ENCODE data around the gene ZSWIM8. TPM values are rescaled to one million over a fixed set of nuclear protein-coding genes. Genes with fewer than 3 reads are reported as not detected.

The ZSWIM8 gene
- total and polyA plus RNA-seq, 2 donors (not counting 1 experiment from before 2014, with no cell fraction given) = 110 to 147 TPM

DNA sequence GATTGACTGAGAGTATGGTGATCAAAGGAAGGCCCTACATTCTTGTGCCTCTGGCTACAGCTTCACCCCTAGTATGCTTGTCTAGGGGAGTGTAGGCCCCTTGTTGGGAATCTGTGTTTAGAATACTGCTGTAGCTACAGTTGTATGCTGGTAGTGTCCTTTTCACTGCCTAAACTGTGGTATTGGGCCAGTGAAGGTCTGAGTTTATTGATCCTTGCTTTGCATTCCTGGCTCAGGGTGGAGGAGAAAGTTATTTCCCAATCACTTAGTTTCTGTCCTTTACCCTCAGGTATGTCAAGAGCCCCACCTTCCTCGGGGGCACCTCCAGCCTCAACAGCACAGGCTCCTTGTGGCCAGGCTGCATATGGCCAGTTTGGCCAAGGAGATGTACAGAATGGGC, 34.6 kb upstream of the ZSWIM8 start:
- H3K27ac ChIP-seq (ENCODE audit: low read length in 2 of 2) = no peak overlapping the region
- peaks cover 26% of the 10 kb centered on the region for H3K4me1 Mint-ChIP-seq
- H2AFZ ChIP-seq (ENCODE audit: insufficient read depth, low read depth, low read length, poor library complexity, severe bottlenecking) = no peak overlapping the region
- WGBS (ENCODE audit: insufficient coverage) = no CpG with 5 or more reads among the region's 1 CpG
- H3K79me2 ChIP-seq (ENCODE audit: control insufficient read depth, insufficient read depth, low read length) = peaks cover 88% of the 10 kb centered on the region
- no peaks in the 10 kb centered on the region for H3K27me3 Mint-ChIP-seq
- H3K4me3 ChIP-seq (ENCODE audit: control extremely low read depth in 1 of 5, extremely low read depth in 1 of 5, insufficient read depth in 1 of 5, low read depth in 2 of 5, low read length in 4 of 5) = no peak overlapping the region
- no peak overlapping the region for H3K4me3 Mint-ChIP-seq
- no peaks in the 10 kb centered on the region for H3K9me3 Mint-ChIP-seq (ENCODE audit: insufficient read depth)
- no peak overlapping the region for H3K4me2 ChIP-seq (replicated peaks; ENCODE audit: low read depth, low read length, poor library complexity, severe bottlenecking)
- ATAC-seq (ENCODE audit: low read depth) (no peak), DNase-seq (no peak)
- no peak overlapping the region for H3K9ac ChIP-seq (ENCODE audit: low read length)
- no peaks in the 10 kb centered on the region for H3K27me3 ChIP-seq (replicated peaks in 1 of 4; ENCODE audit: control extremely low read depth in 1 of 4, control insufficient read depth in 3 of 4, insufficient read depth in 4 of 4, low read length in 3 of 4)
- peaks cover 12 to 66% of the 10 kb centered on the region in 2 experiments for H3K36me3 ChIP-seq (replicated peaks in 1 of 2; ENCODE audit: control extremely low read depth in 1 of 2, control insufficient read depth in 1 of 2, extremely low read depth in 1 of 2, insufficient read depth in 2 of 2, low read length in 1 of 2)
- no peak for TF ChIP-seq EZH2 (IDR thresholded peaks at IDR 0.05; ENCODE audit: borderline replicate concordance, insufficient read depth, low read depth, low read length, poor library complexity, severe bottlenecking)
- TF ChIP-seq, protein P1, sequence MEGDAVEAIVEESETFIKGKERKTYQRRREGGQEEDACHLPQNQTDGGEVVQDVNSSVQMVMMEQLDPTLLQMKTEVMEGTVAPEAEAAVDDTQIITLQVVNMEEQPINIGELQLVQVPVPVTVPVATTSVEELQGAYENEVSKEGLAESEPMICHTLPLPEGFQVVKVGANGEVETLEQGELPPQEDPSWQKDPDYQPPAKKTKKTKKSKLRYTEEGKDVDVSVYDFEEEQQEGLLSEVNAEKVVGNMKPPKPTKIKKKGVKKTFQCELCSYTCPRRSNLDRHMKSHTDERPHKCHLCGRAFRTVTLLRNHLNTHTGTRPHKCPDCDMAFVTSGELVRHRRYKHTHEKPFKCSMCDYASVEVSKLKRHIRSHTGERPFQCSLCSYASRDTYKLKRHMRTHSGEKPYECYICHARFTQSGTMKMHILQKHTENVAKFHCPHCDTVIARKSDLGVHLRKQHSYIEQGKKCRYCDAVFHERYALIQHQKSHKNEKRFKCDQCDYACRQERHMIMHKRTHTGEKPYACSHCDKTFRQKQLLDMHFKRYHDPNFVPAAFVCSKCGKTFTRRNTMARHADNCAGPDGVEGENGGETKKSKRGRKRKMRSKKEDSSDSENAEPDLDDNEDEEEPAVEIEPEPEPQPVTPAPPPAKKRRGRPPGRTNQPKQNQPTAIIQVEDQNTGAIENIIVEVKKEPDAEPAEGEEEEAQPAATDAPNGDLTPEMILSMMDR (IDR thresholded peaks at IDR 0.05) = no peak
- H3K4me1 ChIP-seq (ENCODE audit: control insufficient read depth in 2 of 2, insufficient read depth in 2 of 2, low read length in 2 of 2) = peaks cover 5 to 6% of the 10 kb centered on the region in 2 donors
- CTCF ChIA-PET = interaction anchor here (0.6 kb wide), 1 partner anchor 1333 kb away, joined by 3 read pairs; no protein-coding TSS in a partner anchor
- intact Hi-C loops (cut with micrococcal nuclease) = no loop called here
- H3K9me3 ChIP-seq (ENCODE audit: control extremely low read depth in 1 of 3, control insufficient read depth in 2 of 3, insufficient read depth in 1 of 3, low read length in 2 of 3) = no peaks in the 10 kb centered on the region
- no peak overlapping the region for H3K27ac Mint-ChIP-seq
- POLR2A ChIA-PET = no interaction called here
- H4K20me1 ChIP-seq (ENCODE audit: control insufficient read depth, insufficient read depth, low read length, poor library complexity, severe bottlenecking) = peaks cover 41% of the 10 kb centered on the region

DNA sequence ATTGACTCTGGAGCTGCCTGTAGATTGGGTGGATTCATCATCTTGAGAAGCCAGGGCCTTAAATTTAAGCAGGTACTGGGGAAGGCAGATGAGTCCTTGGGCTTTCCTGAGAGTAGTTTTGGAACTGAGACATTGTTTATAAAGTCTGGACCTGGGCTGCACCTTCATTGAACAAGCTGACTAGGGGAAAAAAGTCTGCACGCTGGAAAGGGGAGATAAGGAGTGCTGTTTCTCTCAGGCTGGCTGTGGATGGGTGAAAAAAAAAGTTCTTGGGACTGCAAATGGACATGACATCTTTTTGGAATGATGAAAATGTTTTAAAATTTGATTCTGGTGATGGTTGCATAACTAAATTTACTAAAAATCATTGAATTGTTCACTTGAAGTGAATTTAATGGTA, 29.2 kb upstream of the ZSWIM8 start:
- WGBS (ENCODE audit: insufficient coverage) = 100% methylated on average over 1 of the region's 1 CpG
- intact Hi-C loops (cut with micrococcal nuclease) = no loop called here
- Histone ChIP-seq H3K4me3 (ENCODE audit: control extremely low read depth in 1 of 5, extremely low read depth in 1 of 5, insufficient read depth in 1 of 5, low read depth in 2 of 5, low read length in 4 of 5) (no peak overlapping the region), H3K4me2 (replicated peaks; ENCODE audit: low read depth, low read length, poor library complexity, severe bottlenecking) (no peak overlapping the region), H3K9ac (ENCODE audit: low read length) (no peak overlapping the region), H3K27me3 (replicated peaks in 1 of 4; ENCODE audit: control extremely low read depth in 1 of 4, control insufficient read depth in 3 of 4, insufficient read depth in 4 of 4, low read length in 3 of 4) (no peaks in the 10 kb centered on the region), H3K36me3 (replicated peaks in 1 of 2; ENCODE audit: control extremely low read depth in 1 of 2, control insufficient read depth in 1 of 2, extremely low read depth in 1 of 2, insufficient read depth in 2 of 2, low read length in 1 of 2) (peaks cover 6 to 62% of the 10 kb centered on the region in 2 experiments), H3K27ac (ENCODE audit: low read length in 2 of 2) (no peak overlapping the region), H3K79me2 (ENCODE audit: control insufficient read depth, insufficient read depth, low read length) (peaks cover 68% of the 10 kb centered on the region), H4K20me1 (ENCODE audit: control insufficient read depth, insufficient read depth, low read length, poor library complexity, severe bottlenecking) (peaks cover 46% of the 10 kb centered on the region), H3K4me1 (ENCODE audit: control insufficient read depth in 2 of 2, insufficient read depth in 2 of 2, low read length in 2 of 2) (no peaks in the 10 kb centered on the region), H2AFZ (ENCODE audit: insufficient read depth, low read depth, low read length, poor library complexity, severe bottlenecking) (no peak overlapping the region), H3K9me3 (ENCODE audit: control extremely low read depth in 1 of 3, control insufficient read depth in 2 of 3, insufficient read depth in 1 of 3, low read length in 2 of 3) (no peaks in the 10 kb centered on the region)
- Mint-ChIP-seq H3K27me3 (no peaks in the 10 kb centered on the region), H3K4me3 (no peak overlapping the region), H3K9me3 (ENCODE audit: insufficient read depth) (no peaks in the 10 kb centered on the region), H3K27ac (no peak overlapping the region), H3K4me1 (peaks cover 3% of the 10 kb centered on the region)
- no peak for TF ChIP-seq EZH2 (IDR thresholded peaks at IDR 0.05; ENCODE audit: borderline replicate concordance, insufficient read depth, low read depth, low read length, poor library complexity, severe bottlenecking)
- TF ChIP-seq, protein P1 (IDR thresholded peaks at IDR 0.05) = no peak
- CTCF ChIA-PET = no interaction called here
- POLR2A ChIA-PET = no interaction called here
- ATAC-seq (ENCODE audit: low read depth) (no peak), DNase-seq (no peak)

All from B cell (primary cell).